NCI-H1105 (cell line): ENCODE measurements around the gene SPIN4.
"Not testable (repeated sequence)": the region's sequence is repeated elsewhere in the genome, so short reads cannot be mapped to it uniquely, and the experiment has no call there.

Experiments used
- DNase-seq: peaks from one replicate; lab custom pipeline; 2025; lab: John Stamatoyannopoulos, UW

SPIN4 gene

DNA sequence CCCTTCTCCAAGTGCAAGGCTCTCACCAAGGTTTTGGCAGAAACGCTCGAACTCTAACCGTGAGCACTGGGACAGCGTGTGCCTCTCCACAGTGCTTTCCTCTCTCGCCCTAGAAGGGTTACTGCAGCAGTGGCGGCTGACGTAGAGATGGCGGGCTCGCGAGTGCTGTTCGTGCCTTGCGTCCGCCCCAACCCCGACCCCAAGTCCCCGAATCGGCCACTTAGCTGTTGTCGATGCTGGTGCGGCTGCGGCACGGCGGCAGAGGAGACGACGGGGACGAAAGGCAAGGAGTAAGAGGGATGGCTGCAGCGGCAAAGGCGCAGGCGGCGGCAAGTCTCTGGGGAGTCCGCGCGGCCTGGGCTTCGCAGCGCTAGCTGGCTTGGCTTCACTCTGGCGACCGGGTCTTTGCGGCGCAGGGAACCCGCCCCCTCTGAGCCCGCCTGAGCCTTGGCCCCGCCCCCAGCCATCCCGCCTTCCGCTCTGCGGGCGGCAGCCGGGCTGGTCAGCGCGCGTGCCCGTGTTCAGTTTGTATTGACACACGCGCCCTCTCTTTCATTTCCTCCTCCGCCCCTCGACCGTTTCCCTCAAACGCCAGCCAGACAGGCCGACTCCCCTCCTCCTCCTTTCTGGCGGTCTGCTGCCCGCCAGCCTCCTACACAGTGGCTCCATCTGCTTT lies at the start of gene SPIN4:
TSS of gene SPIN4 (minus strand) at position 392 of the 676 bp plus-strand sequence. CDS start 513 bp downstream, outside the sequence.
- peak; percentile 89 for DNase-seq

DNA sequence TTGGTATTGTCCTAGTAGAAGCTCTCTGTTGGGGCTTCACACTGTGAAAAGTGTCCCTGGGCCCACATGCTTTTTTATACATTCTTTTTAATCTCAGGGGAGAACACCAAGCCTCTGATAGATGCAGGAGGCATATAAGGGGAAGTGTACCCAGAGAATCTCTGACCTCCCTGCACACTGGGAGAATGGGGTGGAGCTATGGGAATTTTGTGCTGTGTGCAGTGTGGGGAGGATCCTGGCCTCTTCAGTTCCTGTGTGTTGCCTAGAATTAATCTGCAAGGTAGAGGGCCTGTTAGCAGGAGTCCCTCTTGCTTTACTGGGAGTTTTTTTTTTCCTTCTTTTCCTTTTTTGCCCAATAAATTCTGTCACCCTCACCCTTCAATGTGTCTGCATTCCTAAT lies 49.2 kb upstream of the SPIN4 start:
- no peak for DNase-seq

DNA sequence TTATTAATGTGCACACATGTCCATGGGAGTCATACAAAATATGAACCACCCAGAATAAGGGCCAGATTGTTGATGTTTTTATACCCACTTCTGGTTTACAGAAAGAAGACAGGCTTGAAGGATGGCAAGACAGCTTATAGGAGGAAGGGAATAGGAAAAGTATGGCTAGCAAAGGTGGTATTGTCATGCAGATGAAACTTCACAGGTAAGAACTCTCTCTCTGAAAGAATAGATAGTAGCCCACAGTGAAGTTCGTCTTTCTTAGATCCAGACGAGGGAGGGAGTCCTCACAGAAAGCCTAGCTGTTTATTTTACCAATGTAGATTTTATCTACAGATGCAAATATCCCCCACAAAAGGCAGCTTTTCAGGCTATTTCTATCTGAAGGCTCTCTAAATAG lies 43.7 kb upstream of the SPIN4 start:
- DNase-seq, result no peak

DNA sequence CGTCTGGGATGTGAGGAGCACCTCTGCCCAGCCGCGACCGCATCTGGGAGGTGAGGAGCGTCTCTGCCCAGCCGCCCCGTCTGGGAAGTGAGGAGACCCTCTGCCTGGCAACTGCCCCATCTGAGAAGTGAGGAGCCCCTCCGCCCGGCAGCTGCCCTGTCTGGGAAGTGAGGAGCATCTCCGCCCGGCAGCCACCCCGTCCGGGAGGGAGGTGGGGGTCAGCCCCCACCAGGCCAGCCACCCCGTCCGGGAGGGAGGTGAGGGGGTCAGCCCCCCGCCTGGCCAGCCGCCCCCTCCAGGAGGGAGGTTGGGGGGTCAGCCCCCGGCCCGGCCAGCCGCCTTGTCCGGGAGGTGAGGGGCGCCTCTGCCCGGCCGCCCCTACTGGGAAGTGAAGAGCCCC lies 42.0 kb upstream of the SPIN4 start:
- DNase-seq, result not testable (repeated sequence)

GRCh38 chrX:63387411-63387810 lies 36.3 kb upstream of the SPIN4 start:
- DNase-seq, result no peak

GRCh38 chrX:63384263-63384662 lies 33.1 kb upstream of the SPIN4 start:
- not testable (repeated sequence) for DNase-seq

DNA sequence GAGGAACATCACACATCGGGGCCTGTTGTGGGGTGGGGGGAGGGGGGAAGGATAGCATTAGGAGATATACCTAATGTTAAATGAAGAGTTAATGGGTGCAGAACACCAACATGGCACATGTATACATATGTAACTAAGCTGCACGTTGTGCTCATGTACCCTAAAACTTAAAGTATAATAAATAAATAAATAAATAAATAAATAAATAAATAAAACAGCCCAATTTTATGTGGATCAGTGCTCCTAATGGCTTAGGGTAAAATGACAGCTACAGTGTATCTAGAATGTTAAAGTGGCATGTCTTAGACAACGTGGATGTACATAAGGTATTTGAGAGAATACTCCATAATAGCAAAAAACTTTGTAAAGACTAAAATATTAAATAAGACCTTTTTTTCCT lies 21.9 kb upstream of the SPIN4 start:
- not testable (repeated sequence) for DNase-seq

GRCh38 chrX:63367699-63368098 lies 16.6 kb upstream of the SPIN4 start:
- not testable (repeated sequence) for DNase-seq

- no peak for DNase-seq
These were observed 12.7 kb upstream of the SPIN4 start for GRCh38 chrX:63363788-63364187.

DNA sequence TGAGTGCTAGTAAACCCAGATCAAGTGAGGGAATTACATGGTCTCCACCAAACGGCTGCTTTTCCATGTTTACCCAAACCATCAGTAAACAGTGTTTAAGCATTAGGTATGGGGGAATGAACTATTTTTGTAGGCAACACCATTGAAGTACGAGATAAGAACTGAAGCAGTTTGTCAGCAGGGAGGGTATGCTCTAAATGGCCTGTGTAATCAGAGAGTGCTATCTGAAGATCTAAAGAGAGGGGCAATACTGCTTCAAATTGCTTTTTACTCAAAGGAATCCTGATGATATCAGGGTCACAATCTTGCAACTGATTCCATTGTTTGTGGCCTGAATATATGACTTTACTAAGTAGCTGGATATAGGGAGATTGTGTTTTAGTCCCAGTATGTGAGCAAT lies 10.4 kb upstream of the SPIN4 start:
- DNase-seq, result no peak

- DNase-seq, result no peak
These were observed 3.4 kb upstream of the SPIN4 start for GRCh38 chrX:63354484-63354883.

GRCh38 chrX:63350465-63350877 lies 661 bp downstream of the SPIN4 start:
- DNase-seq, result peak; percentile 36

DNA sequence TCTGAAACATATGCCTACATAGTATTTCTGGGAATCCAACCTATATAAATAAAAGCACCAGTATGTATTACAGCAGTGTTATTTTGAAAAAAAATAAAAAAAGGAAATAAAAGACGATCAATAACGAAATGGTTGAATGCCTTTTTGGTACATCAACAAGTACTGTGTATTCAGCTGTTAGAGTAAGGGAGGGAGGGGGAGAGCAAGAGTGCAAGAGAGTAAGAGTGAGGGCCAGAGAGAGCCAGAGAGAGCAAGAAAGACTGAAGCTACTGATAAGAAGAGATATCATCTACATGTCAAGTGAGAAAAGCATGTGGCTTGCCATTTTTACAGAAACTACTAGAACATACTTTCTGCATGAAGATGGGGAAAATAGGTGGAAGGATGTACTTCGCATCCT lies 1.8 kb downstream of the SPIN4 start:
- no peak for DNase-seq

- no peak for DNase-seq
These were observed 20.5 kb downstream of the SPIN4 start for GRCh38 chrX:63330681-63331080.

DNA sequence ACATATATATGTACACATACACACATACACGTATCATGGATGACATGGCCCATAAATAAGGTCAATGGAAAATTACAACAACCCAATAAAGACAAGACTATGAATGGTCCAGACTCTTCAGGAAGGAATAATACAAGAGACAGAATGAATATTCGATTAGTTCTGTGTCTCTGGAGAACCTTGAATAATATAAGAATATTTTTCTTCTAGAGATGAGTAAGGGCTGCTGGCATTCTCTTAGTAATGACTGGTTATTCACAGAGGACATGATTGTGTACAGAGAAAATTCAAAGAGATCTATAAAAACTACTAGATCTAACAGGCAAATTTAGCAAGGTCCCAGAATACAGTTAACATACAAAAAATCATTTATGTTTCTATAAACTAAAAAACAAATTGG lies 23.3 kb downstream of the SPIN4 start:
- DNase-seq, result no peak

- no peak for DNase-seq
These were observed 51.5 kb downstream of the SPIN4 start for GRCh38 chrX:63299596-63299995.
